Measurements from ENCODE around the gene ADD3.

GRCh38 chr10:109996766-109997171 is 11.0 kb upstream of the ADD3 start:
- TF ChIP-seq GATA2 (IDR thresholded peaks at IDR 0.05; ENCODE audit: low read depth, low read length) (no peak), GATA3 (IDR thresholded peaks at IDR 0.05; ENCODE audit: low read depth, low read length) (no peak)
